Measurements from ENCODE around the gene RIBC2.

Gene RIBC2

DNA sequence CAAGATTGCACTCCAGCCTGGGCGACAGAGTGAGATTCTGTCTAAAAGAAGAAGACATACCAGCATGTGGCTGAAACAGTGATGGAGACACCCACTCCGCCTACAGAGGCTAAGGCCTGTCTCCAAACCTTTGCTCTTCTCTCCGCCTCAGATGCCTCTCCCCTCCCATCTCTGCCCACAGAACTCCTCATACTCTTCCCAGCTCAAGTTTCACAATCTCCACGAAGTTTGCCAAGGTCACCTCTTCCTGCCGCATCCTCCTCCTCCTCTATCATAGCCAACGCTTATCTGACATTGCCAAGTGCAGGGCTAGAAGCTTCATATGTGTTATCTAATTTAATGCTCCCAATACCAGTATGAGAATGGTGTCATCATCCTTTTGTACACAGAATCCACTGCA lies 63.3 kb downstream of the RIBC2 start:
- no peak for DNase-seq

DNA sequence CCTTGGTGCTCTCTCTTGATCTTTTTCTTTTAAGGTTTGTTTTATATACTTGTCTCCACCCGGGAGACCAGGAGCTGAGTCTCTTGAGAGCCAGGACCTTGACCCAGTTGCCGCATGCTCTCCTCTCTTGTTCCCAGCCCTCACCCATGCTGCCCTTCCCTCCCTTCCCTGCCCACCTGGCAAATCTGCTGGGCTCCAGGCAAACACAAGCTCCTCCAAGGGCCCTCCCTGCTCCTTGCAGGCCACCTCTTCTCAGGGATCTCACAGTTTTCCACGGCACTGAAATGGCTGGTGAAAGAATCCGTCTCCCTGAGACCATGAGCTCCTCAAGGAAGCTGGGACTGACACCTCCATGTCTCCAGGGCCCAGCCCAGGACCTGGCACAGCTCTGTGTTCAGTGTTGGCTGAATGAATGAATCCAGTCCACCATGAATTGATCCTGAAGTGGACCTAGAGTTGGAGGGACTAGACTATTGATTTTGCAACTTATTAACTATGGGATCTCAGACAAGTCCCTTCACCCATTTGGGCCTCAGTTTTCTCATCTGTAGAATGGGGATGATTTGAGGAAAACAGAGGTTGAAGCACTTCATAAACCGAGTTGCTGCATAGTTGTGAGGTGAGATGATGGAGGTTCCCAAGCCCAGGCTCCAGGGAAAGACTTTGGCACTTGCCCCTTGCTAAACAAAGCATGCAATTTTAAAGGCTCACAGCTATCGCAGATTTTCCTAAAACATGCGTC lies 64.0 kb downstream of the RIBC2 start:
- no peak for DNase-seq

GRCh38 chr22:45478108-45478771 lies 64.7 kb downstream of the RIBC2 start:
- no peak for DNase-seq

DNA sequence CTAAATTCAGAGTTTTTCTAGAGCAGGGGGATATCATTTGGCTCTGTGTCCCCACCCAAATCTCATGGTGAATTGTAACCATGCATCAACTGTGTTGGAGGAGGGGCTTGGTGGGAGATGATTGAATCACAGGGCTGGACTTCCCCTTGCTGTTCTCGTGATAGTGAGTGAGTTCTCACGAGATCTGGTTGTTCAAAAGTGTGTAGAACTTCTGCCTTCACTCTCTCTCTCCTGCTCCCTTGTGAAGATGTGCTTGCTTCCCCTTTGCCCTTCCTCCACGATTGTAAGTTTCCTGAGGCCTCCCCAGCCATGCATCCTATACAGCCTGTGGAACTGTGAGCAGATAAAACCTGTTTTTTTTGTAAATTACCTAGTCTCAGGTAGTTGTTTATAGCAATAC lies 67.2 kb downstream of the RIBC2 start:
- DNase-seq, result no peak

DNA sequence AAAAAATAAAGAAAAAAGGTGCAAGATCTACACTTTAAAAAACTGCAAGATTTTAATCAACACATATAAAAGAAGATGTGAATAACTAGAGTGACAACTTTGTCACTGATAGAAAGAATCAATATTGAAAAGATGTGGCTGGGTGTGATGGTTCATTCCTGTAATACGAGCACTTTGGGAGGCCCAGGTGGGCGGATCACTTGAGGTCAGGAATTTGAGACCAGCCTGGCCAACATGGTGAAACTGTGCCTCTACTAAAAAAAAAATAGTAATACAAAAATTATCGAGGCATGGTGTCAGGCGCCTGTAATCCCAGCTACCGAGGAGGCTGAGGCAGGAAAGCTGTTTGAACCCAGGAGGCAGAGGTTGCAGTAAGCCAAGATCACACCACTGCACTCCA lies 68.2 kb downstream of the RIBC2 start:
- DNase-seq, result no peak
